Lower lobe of right lung (tissue), 2 donors: Measurements from ENCODE around the gene ZNF592. TPM values are rescaled to one million over a fixed set of nuclear protein-coding genes. Genes with fewer than 3 reads are reported as not detected.
A peak's percentile ranks its signal among the peaks of the same experiment; 100 is the strongest.

Source experiments
- ATAC-seq, 2 donors: fragments of 200-7000 bp; cut with Tn5 transposase; one replicate each; pipeline ENCODE4 v1.9.1; 2020 to 2022; ENCODE audit warnings: mild to moderate bottlenecking in 2 of 2, moderate library complexity in 2 of 2
- DNase-seq: peaks from one replicate; pipeline ENCODE4 v3.0.0-alpha.2; 2020
- H3K27ac ChIP-seq: fragments of 200-600 bp; one replicate; pipeline ENCODE4 v1.8.0; 2022
- H3K27me3 ChIP-seq: fragments of 200-600 bp; one replicate; pipeline ENCODE4 v1.8.0; 2022; ENCODE audit warnings: low read depth
- H3K36me3 ChIP-seq: fragments of 200-600 bp; one replicate; pipeline ENCODE4 v1.8.0; 2022; ENCODE audit warnings: mild to moderate bottlenecking
- H3K4me1 ChIP-seq: fragments of 200-600 bp; one replicate; pipeline ENCODE4 v1.8.0; 2022
- H3K4me3 ChIP-seq: fragments of 200-600 bp; one replicate; pipeline ENCODE4 v1.8.0; 2022; ENCODE audit warnings: mild to moderate bottlenecking
- H3K9me3 ChIP-seq: fragments of 200-600 bp; one replicate; pipeline ENCODE4 v1.8.0; 2022
- intact Hi-C: fragments of 100-400 bp; cut with DNase I; formaldehyde crosslinking; loops from one replicate; pipeline ENCODE4 v1.11.0; 2022
- total RNA-seq: library from RNA; stranded (reverse); fragmentation: NEBNext Ultra II Directional; extraction: Animal tissue kit (Norgen Biotek cat#: 25700); gene quantifications from one replicate; pipeline ENCODE4 v1.2.1, GENCODE V29; 2021
- TF ChIP-seq, protein P1 (sequence below): fragments of 200-600 bp; IDR thresholded peaks from one replicate; pipeline ENCODE4 v1.8.0; 2022; ENCODE audit warnings: antibody characterized with exemption, mild to moderate bottlenecking
- donor health status: DM: no; HTN: yes; CAD: no; lungs with severe emphysema.

The ZNF592 gene
- total RNA-seq, 1 donor from 2014 or later: 34.8 TPM

DNA sequence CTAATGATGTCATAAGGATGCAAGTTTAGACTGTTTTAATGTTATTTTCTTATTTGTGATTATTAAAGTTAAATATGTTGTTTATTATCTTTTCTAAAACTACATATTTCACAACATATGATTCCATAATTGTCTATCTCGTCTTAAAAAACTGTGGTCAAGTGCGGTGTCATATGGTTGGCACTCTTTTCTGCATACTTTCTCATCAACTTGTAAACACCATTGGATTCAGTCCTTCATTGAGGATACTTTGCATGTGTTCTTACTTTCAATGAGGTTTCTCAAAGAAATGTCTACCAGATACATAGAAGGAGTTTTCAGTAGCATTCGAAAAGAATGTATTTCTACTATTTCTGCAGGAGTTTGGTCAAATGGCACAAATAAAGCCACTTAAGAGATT is 46.8 kb downstream of the ZNF592 start:
- Histone ChIP-seq H3K4me1 (no peaks in the 10 kb centered on the region), H3K36me3 (peaks cover 84% of the 10 kb centered on the region), H3K9me3 (no peaks in the 10 kb centered on the region), H3K4me3 (no peak overlapping the region), H3K27ac (no peak overlapping the region), H3K27me3 (no peaks in the 10 kb centered on the region)
- TF ChIP-seq, protein P1, sequence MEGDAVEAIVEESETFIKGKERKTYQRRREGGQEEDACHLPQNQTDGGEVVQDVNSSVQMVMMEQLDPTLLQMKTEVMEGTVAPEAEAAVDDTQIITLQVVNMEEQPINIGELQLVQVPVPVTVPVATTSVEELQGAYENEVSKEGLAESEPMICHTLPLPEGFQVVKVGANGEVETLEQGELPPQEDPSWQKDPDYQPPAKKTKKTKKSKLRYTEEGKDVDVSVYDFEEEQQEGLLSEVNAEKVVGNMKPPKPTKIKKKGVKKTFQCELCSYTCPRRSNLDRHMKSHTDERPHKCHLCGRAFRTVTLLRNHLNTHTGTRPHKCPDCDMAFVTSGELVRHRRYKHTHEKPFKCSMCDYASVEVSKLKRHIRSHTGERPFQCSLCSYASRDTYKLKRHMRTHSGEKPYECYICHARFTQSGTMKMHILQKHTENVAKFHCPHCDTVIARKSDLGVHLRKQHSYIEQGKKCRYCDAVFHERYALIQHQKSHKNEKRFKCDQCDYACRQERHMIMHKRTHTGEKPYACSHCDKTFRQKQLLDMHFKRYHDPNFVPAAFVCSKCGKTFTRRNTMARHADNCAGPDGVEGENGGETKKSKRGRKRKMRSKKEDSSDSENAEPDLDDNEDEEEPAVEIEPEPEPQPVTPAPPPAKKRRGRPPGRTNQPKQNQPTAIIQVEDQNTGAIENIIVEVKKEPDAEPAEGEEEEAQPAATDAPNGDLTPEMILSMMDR: no peak
- DNase-seq (no peak), ATAC-seq (no peak)
- intact Hi-C loops: no loop called here

DNA sequence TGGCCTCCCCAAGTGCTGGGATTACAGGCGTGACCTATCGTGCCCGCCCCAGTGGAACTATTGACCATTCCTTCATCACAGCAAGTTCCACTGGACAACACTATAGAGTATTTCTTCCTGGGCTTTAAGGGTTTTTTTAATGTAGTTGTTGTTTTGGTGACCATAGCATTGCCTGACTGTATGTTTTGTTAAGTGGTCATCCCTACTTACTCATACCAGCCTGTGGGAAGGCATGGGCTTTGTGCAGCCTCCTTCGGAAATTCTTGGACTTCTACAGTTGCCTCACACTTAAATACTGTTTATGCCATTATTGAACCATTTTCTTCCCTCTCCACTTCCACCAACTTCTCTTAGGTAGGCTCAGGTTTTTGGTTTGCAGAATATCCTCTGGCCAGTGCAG is 48.8 kb downstream of the ZNF592 start:
- no peaks in the 10 kb centered on the region for H3K27me3 ChIP-seq
- DNase-seq (no peak), ATAC-seq (no peak)
- H3K27ac ChIP-seq: no peak overlapping the region
- peaks cover 84% of the 10 kb centered on the region for H3K36me3 ChIP-seq
- H3K4me3 ChIP-seq: no peak overlapping the region
- intact Hi-C loops: no loop called here
- TF ChIP-seq, protein P1: no peak
- H3K9me3 ChIP-seq: no peaks in the 10 kb centered on the region
- H3K4me1 ChIP-seq: no peaks in the 10 kb centered on the region

DNA sequence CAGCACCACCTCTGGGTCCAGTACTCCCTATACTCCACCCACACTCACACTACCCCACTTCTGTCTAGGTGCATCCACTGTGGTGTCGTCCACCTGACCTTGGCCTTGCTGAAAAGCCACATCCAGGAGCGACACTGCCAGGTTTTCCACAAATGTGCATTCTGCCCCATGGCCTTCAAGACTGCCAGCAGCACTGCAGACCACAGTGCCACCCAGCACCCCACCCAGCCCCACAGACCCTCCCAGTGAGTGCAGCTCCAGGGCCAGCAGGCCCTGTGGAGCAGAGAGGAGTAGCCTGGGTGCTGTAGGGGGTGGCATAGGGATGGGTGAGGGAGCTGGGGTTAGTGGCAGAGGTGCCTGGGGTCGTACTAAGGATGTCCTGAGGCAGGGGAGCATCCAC is 49.4 kb downstream of the ZNF592 start:
- intact Hi-C loops: no loop called here
- H3K4me1 ChIP-seq: no peaks in the 10 kb centered on the region
- H3K27ac ChIP-seq: no peak overlapping the region
- TF ChIP-seq, protein P1: no peak
- DNase-seq (no peak), ATAC-seq (no peak)
- H3K9me3 ChIP-seq: no peaks in the 10 kb centered on the region
- peaks cover 84% of the 10 kb centered on the region for H3K36me3 ChIP-seq
- H3K27me3 ChIP-seq: no peaks in the 10 kb centered on the region
- no peak overlapping the region for H3K4me3 ChIP-seq

DNA sequence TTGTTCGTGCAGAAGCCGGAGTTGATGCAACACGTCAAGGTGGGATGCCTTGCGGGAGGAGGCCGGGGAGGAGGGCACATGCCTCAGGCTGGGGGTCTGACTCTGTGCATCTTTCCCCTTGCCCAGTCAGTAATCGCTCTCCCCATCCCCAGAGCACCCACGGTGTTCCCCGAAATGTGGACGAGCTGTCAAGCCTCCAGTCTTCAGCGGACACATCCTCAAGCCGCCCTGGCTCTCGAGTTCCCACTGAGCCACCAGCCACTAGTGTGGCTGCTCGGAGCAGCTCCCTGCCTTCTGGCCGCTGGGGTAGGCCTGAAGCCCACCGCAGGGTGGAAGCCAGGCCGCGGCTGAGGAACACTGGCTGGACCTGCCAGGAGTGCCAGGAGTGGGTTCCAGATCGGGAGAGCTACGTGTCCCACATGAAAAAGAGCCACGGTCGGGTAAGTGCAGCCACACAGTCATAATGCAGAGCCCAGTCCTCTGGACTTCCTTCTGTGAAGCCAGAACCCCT is 50.1 kb downstream of the ZNF592 start:
- ATAC-seq: no peak
- TF ChIP-seq, protein P1: no peak
- no peaks in the 10 kb centered on the region for H3K27me3 ChIP-seq
- H3K4me1 ChIP-seq: no peaks in the 10 kb centered on the region
- no peak for DNase-seq
- H3K9me3 ChIP-seq: no peaks in the 10 kb centered on the region
- H3K4me3 ChIP-seq: no peak overlapping the region
- no peak overlapping the region for H3K27ac ChIP-seq
- intact Hi-C loops: no loop called here
- peaks cover 84% of the 10 kb centered on the region for H3K36me3 ChIP-seq

DNA sequence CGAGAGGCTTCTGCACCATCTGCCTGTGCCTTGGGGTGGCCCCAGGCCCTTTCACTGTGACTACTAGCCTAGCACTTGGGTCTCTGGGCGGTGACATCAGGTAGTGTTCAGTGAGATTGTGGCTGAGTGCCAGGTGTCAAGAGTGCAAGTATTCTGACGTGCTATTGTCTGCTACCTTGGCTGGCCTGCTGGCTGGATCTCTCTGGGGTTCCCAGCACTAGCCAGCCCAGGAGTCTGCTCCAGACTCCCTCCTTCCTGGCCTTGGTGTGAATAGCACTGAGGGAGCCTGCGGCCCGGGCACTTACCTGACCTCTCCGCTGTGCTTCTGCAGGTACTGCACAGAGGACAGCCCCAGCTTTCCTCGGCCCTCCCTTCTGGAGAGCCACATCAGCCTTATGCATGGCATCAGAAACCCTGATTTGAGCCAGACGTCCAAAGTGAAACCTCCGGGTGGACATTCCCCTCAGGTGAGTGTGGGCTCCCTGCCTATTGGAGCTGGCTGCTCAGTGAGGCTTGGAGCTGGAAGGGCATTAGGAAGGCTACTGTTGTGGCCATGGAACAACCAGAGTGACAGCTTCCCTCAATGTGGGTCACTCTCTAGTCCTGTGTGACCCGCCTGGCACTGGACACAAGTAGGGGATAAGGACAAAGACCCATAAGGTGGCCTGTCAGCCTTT is 51.3 kb downstream of the ZNF592 start:
- intact Hi-C loops: no loop called here
- peak in 1 of 2 donors; percentile 16 for ATAC-seq
- Histone ChIP-seq H3K27ac (no peak overlapping the region), H3K36me3 (peaks cover 88% of the 10 kb centered on the region), H3K27me3 (no peaks in the 10 kb centered on the region), H3K4me3 (no peak overlapping the region), H3K9me3 (no peaks in the 10 kb centered on the region), H3K4me1 (peaks cover 8% of the 10 kb centered on the region)
- TF ChIP-seq, protein P1: no peak
- no peak for DNase-seq
